Lower lobe of right lung (tissue), 2 donors: ENCODE results near the gene CARM1. TPM values are rescaled to one million over a fixed set of nuclear protein-coding genes. Genes with fewer than 3 reads are reported as not detected.

Experiments used
- ATAC-seq, 2 donors: fragments of 200-7000 bp; cut with Tn5 transposase; one replicate each; pipeline ENCODE4 v1.9.1; 2020 to 2022; ENCODE audit warnings: mild to moderate bottlenecking in 2 of 2, moderate library complexity in 2 of 2
- DNase-seq: peaks from one replicate; pipeline ENCODE4 v3.0.0-alpha.2; 2020
- H3K27ac ChIP-seq: fragments of 200-600 bp; one replicate; pipeline ENCODE4 v1.8.0; 2022
- H3K27me3 ChIP-seq: fragments of 200-600 bp; one replicate; pipeline ENCODE4 v1.8.0; 2022; ENCODE audit warnings: low read depth
- H3K36me3 ChIP-seq: fragments of 200-600 bp; one replicate; pipeline ENCODE4 v1.8.0; 2022; ENCODE audit warnings: mild to moderate bottlenecking
- H3K4me1 ChIP-seq: fragments of 200-600 bp; one replicate; pipeline ENCODE4 v1.8.0; 2022
- H3K4me3 ChIP-seq: fragments of 200-600 bp; one replicate; pipeline ENCODE4 v1.8.0; 2022; ENCODE audit warnings: mild to moderate bottlenecking
- H3K9me3 ChIP-seq: fragments of 200-600 bp; one replicate; pipeline ENCODE4 v1.8.0; 2022
- CTCF ChIP-seq: fragments of 200-600 bp; IDR thresholded peaks from one replicate; pipeline ENCODE4 v1.8.0; 2022; ENCODE audit warnings: antibody characterized with exemption, mild to moderate bottlenecking
- intact Hi-C: fragments of 100-400 bp; cut with DNase I; formaldehyde crosslinking; loops from one replicate; pipeline ENCODE4 v1.11.0; 2022
- total RNA-seq: library from RNA; stranded (reverse); fragmentation: NEBNext Ultra II Directional; extraction: Animal tissue kit (Norgen Biotek cat#: 25700); gene quantifications from one replicate; pipeline ENCODE4 v1.2.1, GENCODE V29; 2021
- donor health status: DM: no; HTN: yes; CAD: no; lungs with severe emphysema.

CARM1 gene
- total RNA-seq, 1 donor from 2014 or later: 27.5 TPM

- Histone ChIP-seq H3K36me3 (no peaks in the 10 kb centered on the region), H3K27me3 (no peaks in the 10 kb centered on the region), H3K27ac (peak overlapping the region; percentile 81), H3K4me3 (peak overlapping the region; percentile 85), H3K4me1 (peaks cover 41% of the 10 kb centered on the region), H3K9me3 (no peaks in the 10 kb centered on the region)
- no peak for TF ChIP-seq CTCF
- DNase-seq (peak; percentile 51), ATAC-seq (peak; percentile 43 to 54)
- intact Hi-C loops: no loop called here
These were observed 89.9 kb downstream of the CARM1 start for GRCh38 chr19:10961073-10961860.

GRCh38 chr19:10962863-10963262 is 91.5 kb downstream of the CARM1 start:
- H3K36me3 ChIP-seq: no peaks in the 10 kb centered on the region
- peaks cover 42% of the 10 kb centered on the region for H3K4me1 ChIP-seq
- DNase-seq (no peak), ATAC-seq (no peak)
- no peak for TF ChIP-seq CTCF
- H3K4me3 ChIP-seq: no peak overlapping the region
- H3K9me3 ChIP-seq: no peaks in the 10 kb centered on the region
- peak overlapping the region; percentile 46 for H3K27ac ChIP-seq
- H3K27me3 ChIP-seq: no peaks in the 10 kb centered on the region
- intact Hi-C loops: no loop called here

DNA sequence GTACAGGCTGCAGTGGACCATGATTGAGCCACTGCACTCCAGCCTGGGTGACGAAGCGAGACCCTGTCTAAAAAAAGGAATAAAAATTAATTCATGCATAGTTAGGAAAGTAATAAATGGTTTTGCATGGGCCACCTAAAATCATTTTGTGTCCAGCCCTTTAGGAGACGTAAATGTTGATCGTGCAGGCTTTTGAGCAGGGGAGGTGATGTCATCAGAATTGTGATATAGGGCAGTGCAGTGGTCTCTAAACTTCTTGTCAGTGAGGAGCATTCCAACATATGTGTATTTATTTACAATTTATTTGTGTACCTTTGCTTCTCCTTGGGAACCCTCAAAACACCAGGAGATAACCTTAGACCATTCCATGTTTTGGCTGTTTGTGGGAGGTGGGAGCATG is 92.5 kb downstream of the CARM1 start:
- H3K4me3 ChIP-seq: no peak overlapping the region
- intact Hi-C loops: no loop called here
- no peak for TF ChIP-seq CTCF
- peaks cover 51% of the 10 kb centered on the region for H3K4me1 ChIP-seq
- H3K9me3 ChIP-seq: no peaks in the 10 kb centered on the region
- H3K36me3 ChIP-seq: no peaks in the 10 kb centered on the region
- no peak for ATAC-seq
- H3K27ac ChIP-seq: peak overlapping the region; percentile 36
- DNase-seq: no peak
- no peaks in the 10 kb centered on the region for H3K27me3 ChIP-seq

- ATAC-seq (no peak), DNase-seq (no peak)
- H3K4me1 ChIP-seq: peaks cover 50% of the 10 kb centered on the region
- no peak for TF ChIP-seq CTCF
- H3K27me3 ChIP-seq: no peaks in the 10 kb centered on the region
- H3K36me3 ChIP-seq: no peaks in the 10 kb centered on the region
- no peaks in the 10 kb centered on the region for H3K9me3 ChIP-seq
- intact Hi-C loops: no loop called here
- no peak overlapping the region for H3K4me3 ChIP-seq
- H3K27ac ChIP-seq: no peak overlapping the region
These were observed 93.5 kb downstream of the CARM1 start for GRCh38 chr19:10964903-10965302.

DNA sequence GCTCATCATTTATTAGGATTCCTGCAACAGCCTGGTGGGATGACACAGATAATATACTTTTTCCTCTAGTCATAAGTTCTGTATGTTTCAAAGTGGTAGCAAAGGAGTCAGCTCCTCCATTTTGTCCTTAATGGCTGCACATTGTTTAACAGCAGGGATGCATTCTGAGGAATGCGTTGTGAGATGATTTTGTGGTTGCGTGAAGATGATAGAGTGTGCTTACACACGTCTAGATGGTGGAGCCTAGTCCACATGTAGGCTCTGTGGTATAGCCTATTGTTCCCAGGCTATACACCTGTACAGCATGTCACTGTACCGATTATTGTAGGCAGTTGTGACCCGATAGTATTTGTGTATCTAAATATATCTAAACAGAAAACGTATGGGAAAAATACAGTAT is 94.0 kb downstream of the CARM1 start:
- ATAC-seq (no peak), DNase-seq (no peak)
- no peak overlapping the region for H3K4me3 ChIP-seq
- H3K27ac ChIP-seq: no peak overlapping the region
- peaks cover 46% of the 10 kb centered on the region for H3K4me1 ChIP-seq
- TF ChIP-seq CTCF: no peak
- no peaks in the 10 kb centered on the region for H3K9me3 ChIP-seq
- H3K27me3 ChIP-seq: no peaks in the 10 kb centered on the region
- no peaks in the 10 kb centered on the region for H3K36me3 ChIP-seq
- intact Hi-C loops: no loop called here
